ENCODE measurements around the gene DLAT.
A peak's percentile ranks its signal among the peaks of the same experiment; 100 is the strongest.
"Not testable (repeated sequence)": the region's sequence is repeated elsewhere in the genome, so short reads cannot be mapped to it uniquely, and the experiment has no call there.

DLAT gene

GRCh38 chr11:112023104-112023503 lies 2.1 kb upstream of the DLAT start:
- Mint-ChIP-seq H3K4me3 (peak overlapping the region; percentile 70), H3K27me3 (no peaks in the 10 kb centered on the region), H3K36me3 (peaks cover 4% of the 10 kb centered on the region), H3K4me1 (ENCODE audit: low read depth) (peaks cover 21% of the 10 kb centered on the region), H3K9me3 (ENCODE audit: low read depth) (no peaks in the 10 kb centered on the region), H3K27ac (peak overlapping the region; percentile 79)

- H3K4me3 Mint-ChIP-seq = peak overlapping the region; percentile 99
- H3K36me3 Mint-ChIP-seq = peaks cover 3% of the 10 kb centered on the region
- peak overlapping the region; percentile 100 for H3K27ac Mint-ChIP-seq
- H3K9me3 Mint-ChIP-seq (ENCODE audit: low read depth) = no peaks in the 10 kb centered on the region
- H3K27me3 Mint-ChIP-seq = no peaks in the 10 kb centered on the region
- peaks cover 24% of the 10 kb centered on the region for H3K4me1 Mint-ChIP-seq (ENCODE audit: low read depth)
These were observed 933 bp upstream of the DLAT start for GRCh38 chr11:112024178-112024772.

GRCh38 chr11:112025707-112026106 lies 499 bp downstream of the DLAT start:
- Mint-ChIP-seq H3K4me3 (peak overlapping the region; percentile 99), H3K36me3 (peaks cover 8% of the 10 kb centered on the region), H3K4me1 (ENCODE audit: low read depth) (peaks cover 28% of the 10 kb centered on the region), H3K27ac (peak overlapping the region; percentile 100), H3K27me3 (no peaks in the 10 kb centered on the region), H3K9me3 (ENCODE audit: low read depth) (no peaks in the 10 kb centered on the region)

GRCh38 chr11:112026784-112027410 lies 1.7 kb downstream of the DLAT start:
- H3K4me3 Mint-ChIP-seq; H3K27me3 Mint-ChIP-seq; H3K9me3 Mint-ChIP-seq (ENCODE audit: low read depth); H3K36me3 Mint-ChIP-seq; H3K27ac Mint-ChIP-seq: not testable (repeated sequence)
- H3K4me1 Mint-ChIP-seq (ENCODE audit: low read depth) = peaks cover 28% of the 10 kb centered on the region

GRCh38 chr11:112029460-112029859 lies 4.3 kb downstream of the DLAT start:
- Mint-ChIP-seq H3K27me3 (no peaks in the 10 kb centered on the region), H3K9me3 (ENCODE audit: low read depth) (no peaks in the 10 kb centered on the region), H3K36me3 (peaks cover 12% of the 10 kb centered on the region), H3K27ac (peak overlapping the region; percentile 1), H3K4me3 (no peak overlapping the region), H3K4me1 (ENCODE audit: low read depth) (peaks cover 19% of the 10 kb centered on the region)

GRCh38 chr11:112033902-112034301 lies 8.7 kb downstream of the DLAT start:
- H3K4me1 Mint-ChIP-seq (ENCODE audit: low read depth) = peaks cover 6% of the 10 kb centered on the region
- H3K9me3 Mint-ChIP-seq (ENCODE audit: low read depth) = no peaks in the 10 kb centered on the region
- no peak overlapping the region for H3K4me3 Mint-ChIP-seq
- H3K36me3 Mint-ChIP-seq = peaks cover 14% of the 10 kb centered on the region
- H3K27me3 Mint-ChIP-seq = no peaks in the 10 kb centered on the region
- H3K27ac Mint-ChIP-seq = no peak overlapping the region

- H3K4me3 Mint-ChIP-seq = no peak overlapping the region
- no peaks in the 10 kb centered on the region for H3K9me3 Mint-ChIP-seq (ENCODE audit: low read depth)
- H3K36me3 Mint-ChIP-seq = peaks cover 8% of the 10 kb centered on the region
- peaks cover 12% of the 10 kb centered on the region for H3K4me1 Mint-ChIP-seq (ENCODE audit: low read depth)
- H3K27ac Mint-ChIP-seq = no peak overlapping the region
- no peaks in the 10 kb centered on the region for H3K27me3 Mint-ChIP-seq
These were observed 12.3 kb downstream of the DLAT start for GRCh38 chr11:112037527-112037926.

- Mint-ChIP-seq H3K27ac (peak overlapping the region; percentile 12), H3K9me3 (ENCODE audit: low read depth) (no peaks in the 10 kb centered on the region), H3K4me3 (no peak overlapping the region), H3K4me1 (ENCODE audit: low read depth) (peaks cover 18% of the 10 kb centered on the region), H3K36me3 (peaks cover 16% of the 10 kb centered on the region), H3K27me3 (no peaks in the 10 kb centered on the region)
These were observed 17.2 kb downstream of the DLAT start for GRCh38 chr11:112042161-112042960.

GRCh38 chr11:112042961-112043304 lies 17.7 kb downstream of the DLAT start:
- peaks cover 15% of the 10 kb centered on the region for H3K36me3 Mint-ChIP-seq

GRCh38 chr11:112044961-112045360 lies 19.8 kb downstream of the DLAT start:
- H3K36me3 Mint-ChIP-seq = peaks cover 17% of the 10 kb centered on the region

More at GRCh38 chr11:112042961-112043304, 17.7 kb downstream of the DLAT start:
- no peaks in the 10 kb centered on the region for H3K9me3 Mint-ChIP-seq (ENCODE audit: low read depth)
- no peaks in the 10 kb centered on the region for H3K27me3 Mint-ChIP-seq
- H3K27ac Mint-ChIP-seq = no peak overlapping the region
- peaks cover 21% of the 10 kb centered on the region for H3K4me1 Mint-ChIP-seq (ENCODE audit: low read depth)
- no peak overlapping the region for H3K4me3 Mint-ChIP-seq

GRCh38 chr11:112046647-112047046 lies 21.4 kb downstream of the DLAT start:
- H3K36me3 Mint-ChIP-seq = peaks cover 24% of the 10 kb centered on the region
- not testable (repeated sequence) for H3K27me3 Mint-ChIP-seq; H3K9me3 Mint-ChIP-seq (ENCODE audit: low read depth); H3K4me3 Mint-ChIP-seq; H3K27ac Mint-ChIP-seq
- H3K4me1 Mint-ChIP-seq (ENCODE audit: low read depth) = peaks cover 33% of the 10 kb centered on the region

More at GRCh38 chr11:112044961-112045360, 19.8 kb downstream of the DLAT start:
- Mint-ChIP-seq H3K9me3 (ENCODE audit: low read depth) (no peaks in the 10 kb centered on the region), H3K27ac (no peak overlapping the region), H3K27me3 (no peaks in the 10 kb centered on the region), H3K4me3 (no peak overlapping the region), H3K4me1 (ENCODE audit: low read depth) (peaks cover 34% of the 10 kb centered on the region)

- peaks cover 33% of the 10 kb centered on the region for H3K36me3 Mint-ChIP-seq
- not testable (repeated sequence) for H3K9me3 Mint-ChIP-seq (ENCODE audit: low read depth); H3K27ac Mint-ChIP-seq; H3K27me3 Mint-ChIP-seq; H3K4me3 Mint-ChIP-seq
- H3K4me1 Mint-ChIP-seq (ENCODE audit: low read depth) = peaks cover 22% of the 10 kb centered on the region
These were observed 23.0 kb downstream of the DLAT start for GRCh38 chr11:112048256-112048655.

- Mint-ChIP-seq H3K9me3 (ENCODE audit: low read depth) (no peaks in the 10 kb centered on the region), H3K4me3 (no peak overlapping the region), H3K36me3 (peaks cover 37% of the 10 kb centered on the region), H3K27ac (no peak overlapping the region), H3K4me1 (ENCODE audit: low read depth) (peaks cover 22% of the 10 kb centered on the region), H3K27me3 (no peaks in the 10 kb centered on the region)
These were observed 24.6 kb downstream of the DLAT start for GRCh38 chr11:112049777-112050176.

GRCh38 chr11:112050721-112051120 lies 25.5 kb downstream of the DLAT start:
- H3K36me3 Mint-ChIP-seq = peaks cover 39% of the 10 kb centered on the region

GRCh38 chr11:112051768-112052167 lies 26.6 kb downstream of the DLAT start:
- no peaks in the 10 kb centered on the region for H3K9me3 Mint-ChIP-seq (ENCODE audit: low read depth)
- H3K4me1 Mint-ChIP-seq (ENCODE audit: low read depth) = peaks cover 23% of the 10 kb centered on the region
- peaks cover 35% of the 10 kb centered on the region for H3K36me3 Mint-ChIP-seq
- H3K4me3 Mint-ChIP-seq = no peak overlapping the region
- H3K27me3 Mint-ChIP-seq = no peaks in the 10 kb centered on the region
- no peak overlapping the region for H3K27ac Mint-ChIP-seq

More at GRCh38 chr11:112050721-112051120, 25.5 kb downstream of the DLAT start:
- H3K4me3 Mint-ChIP-seq = no peak overlapping the region
- peaks cover 22% of the 10 kb centered on the region for H3K4me1 Mint-ChIP-seq (ENCODE audit: low read depth)
- no peaks in the 10 kb centered on the region for H3K9me3 Mint-ChIP-seq (ENCODE audit: low read depth)
- no peak overlapping the region for H3K27ac Mint-ChIP-seq
- H3K27me3 Mint-ChIP-seq = no peaks in the 10 kb centered on the region

All from activated naive CD8-positive, alpha-beta T cell (primary cell).